ENCODE measurements around the gene MFAP4. TPM values are rescaled to one million over a fixed set of nuclear protein-coding genes. Genes with fewer than 3 reads are reported as not detected.

MFAP4 gene
- total and polyA plus RNA-seq, 2 donors (not counting 1 experiment from before 2014, with no cell fraction given): not detected

GRCh38 chr17:19383681-19384470 is 3.1 kb downstream of the MFAP4 start:
- Histone ChIP-seq H3K9me3 (ENCODE audit: control extremely low read depth in 1 of 3, control insufficient read depth in 2 of 3, insufficient read depth in 1 of 3, low read length in 2 of 3) (no peaks in the 10 kb centered on the region), H3K27ac (ENCODE audit: low read length in 2 of 2) (no peak overlapping the region), H3K9ac (ENCODE audit: low read length) (no peak overlapping the region), H3K27me3 (replicated peaks in 1 of 4; ENCODE audit: control extremely low read depth in 1 of 4, control insufficient read depth in 3 of 4, insufficient read depth in 4 of 4, low read length in 3 of 4) (peaks cover 0 to 19% (median 0%) of the 10 kb centered on the region in 4 experiments), H3K4me1 (ENCODE audit: control insufficient read depth in 2 of 2, insufficient read depth in 2 of 2, low read length in 2 of 2) (peaks cover 4 to 6% of the 10 kb centered on the region in 2 donors), H2AFZ (ENCODE audit: insufficient read depth, low read depth, low read length, poor library complexity, severe bottlenecking) (no peak overlapping the region), H3K36me3 (replicated peaks in 1 of 2; ENCODE audit: control extremely low read depth in 1 of 2, control insufficient read depth in 1 of 2, extremely low read depth in 1 of 2, insufficient read depth in 2 of 2, low read length in 1 of 2) (peaks cover 0 to 45% of the 10 kb centered on the region in 2 experiments), H3K79me2 (ENCODE audit: control insufficient read depth, insufficient read depth, low read length) (peaks cover 2% of the 10 kb centered on the region), H3K4me3 (ENCODE audit: control extremely low read depth in 1 of 5, extremely low read depth in 1 of 5, insufficient read depth in 1 of 5, low read depth in 2 of 5, low read length in 4 of 5) (no peak overlapping the region), H3K4me2 (replicated peaks; ENCODE audit: low read depth, low read length, poor library complexity, severe bottlenecking) (no peak overlapping the region), H4K20me1 (ENCODE audit: control insufficient read depth, insufficient read depth, low read length, poor library complexity, severe bottlenecking) (peaks cover 12% of the 10 kb centered on the region)
- intact Hi-C loops (cut with micrococcal nuclease): no loop called here
- CTCF ChIA-PET: no interaction called here
- Mint-ChIP-seq H3K4me1 (peaks cover 10% of the 10 kb centered on the region), H3K27me3 (peaks cover 16% of the 10 kb centered on the region), H3K4me3 (no peak overlapping the region), H3K27ac (no peak overlapping the region), H3K9me3 (ENCODE audit: insufficient read depth) (no peaks in the 10 kb centered on the region)
- ATAC-seq (ENCODE audit: low read depth) (no peak), DNase-seq (no peak)
- POLR2A ChIA-PET: no interaction called here
- TF ChIP-seq, protein P1, sequence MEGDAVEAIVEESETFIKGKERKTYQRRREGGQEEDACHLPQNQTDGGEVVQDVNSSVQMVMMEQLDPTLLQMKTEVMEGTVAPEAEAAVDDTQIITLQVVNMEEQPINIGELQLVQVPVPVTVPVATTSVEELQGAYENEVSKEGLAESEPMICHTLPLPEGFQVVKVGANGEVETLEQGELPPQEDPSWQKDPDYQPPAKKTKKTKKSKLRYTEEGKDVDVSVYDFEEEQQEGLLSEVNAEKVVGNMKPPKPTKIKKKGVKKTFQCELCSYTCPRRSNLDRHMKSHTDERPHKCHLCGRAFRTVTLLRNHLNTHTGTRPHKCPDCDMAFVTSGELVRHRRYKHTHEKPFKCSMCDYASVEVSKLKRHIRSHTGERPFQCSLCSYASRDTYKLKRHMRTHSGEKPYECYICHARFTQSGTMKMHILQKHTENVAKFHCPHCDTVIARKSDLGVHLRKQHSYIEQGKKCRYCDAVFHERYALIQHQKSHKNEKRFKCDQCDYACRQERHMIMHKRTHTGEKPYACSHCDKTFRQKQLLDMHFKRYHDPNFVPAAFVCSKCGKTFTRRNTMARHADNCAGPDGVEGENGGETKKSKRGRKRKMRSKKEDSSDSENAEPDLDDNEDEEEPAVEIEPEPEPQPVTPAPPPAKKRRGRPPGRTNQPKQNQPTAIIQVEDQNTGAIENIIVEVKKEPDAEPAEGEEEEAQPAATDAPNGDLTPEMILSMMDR (IDR thresholded peaks at IDR 0.05): no peak
- TF ChIP-seq EZH2 (IDR thresholded peaks at IDR 0.05; ENCODE audit: borderline replicate concordance, insufficient read depth, low read depth, low read length, poor library complexity, severe bottlenecking): no peak
- 96% methylated on average over 6 of the region's 6 CpGs for WGBS (ENCODE audit: insufficient coverage)
